HepG2 (cell line): ENCODE measurements around the gene SP4. TPM values are rescaled to one million over a fixed set of nuclear protein-coding genes. Genes with fewer than 3 reads are reported as not detected.

Experiments
- ATAC-seq: fragments of 200-7000 bp; cut with Tn5 transposase; 3 replicates; pipeline ENCODE4 v1.9.1; 2020; ENCODE audit warnings: mild to moderate bottlenecking, moderate library complexity
- BruUV-seq: library from RNA; stranded (reverse); fragments of 400-500 nt; replicated peaks from 2 replicates; lab custom pipeline; 2021; lab: Mats Ljungman, UMichigan
- CTCF ChIA-PET: fragments of 300-600 bp; formaldehyde crosslinking; extraction: SDS; loops from one replicate; lab custom pipeline; 2021; ENCODE audit warnings: low total read pairs, inconsistent platforms, low intra/inter-chr PET ratio; lab: Yijun Ruan, JAX
- POLR2A ChIA-PET: fragments of 350-600 bp; sonication (Branson Sonifier 250); formaldehyde crosslinking; loops from one replicate; lab custom pipeline; 2020; ENCODE audit warnings: antibody characterized with exemption, inconsistent platforms; lab: Yijun Ruan, JAX
- DNase-seq: peaks from one replicate; pipeline ENCODE4 v3.0.0-alpha.2; 2015; ENCODE audit warnings: low spot score
- FAIRE-seq: peaks from 3 replicates; lab custom pipeline; 2011; peaks lifted over from hg19 to GRCh38; lab: Jason Lieb, UNC
- H2AFZ ChIP-seq: one replicate; pipeline ENCODE4 v1.6.1; 2011; ENCODE audit warnings: low read length, inconsistent platforms
- H3K27ac ChIP-seq: fragments of 300-600 bp; 3 replicates; pipeline ENCODE4 v1.8.0; 2011; ENCODE audit warnings: mixed run types, mild to moderate bottlenecking, mixed read lengths, low read length, inconsistent platforms; ENCODE audit not compliant: insufficient read depth; ENCODE audit errors: extremely low read length
- H3K27me3 ChIP-seq, 2 experiments: fragments of 200-600 bp in 1 of 2; 2 replicates in 1 of 2; 3 replicates in 1 of 2; pipeline versions ENCODE4 v1.6.0 to v1.8.0; 2011; ENCODE audit warnings: low read length in 2 of 2, mild to moderate bottlenecking in 2 of 2, moderate library complexity in 2 of 2, inconsistent platforms in 1 of 2; ENCODE audit not compliant: insufficient read depth in 2 of 2, control insufficient read depth in 1 of 2
- H3K36me3 ChIP-seq, 2 experiments: fragments of 200-600 bp in 1 of 2; replicated peaks in 1 of 2; 2 replicates in 1 of 2; 3 replicates in 1 of 2; pipeline versions ENCODE4 v1.5.1 to v1.8.0; 2011; ENCODE audit warnings: low read length in 2 of 2, inconsistent platforms in 1 of 2; ENCODE audit not compliant: insufficient read depth in 2 of 2, control insufficient read depth in 1 of 2
- H3K4me1 ChIP-seq: 2 replicates; pipeline ENCODE4 v1.5.1; 2012; ENCODE audit warnings: low read length, inconsistent platforms; ENCODE audit not compliant: insufficient read depth
- H3K4me2 ChIP-seq: 2 replicates; pipeline ENCODE4 v1.6.0; 2011; ENCODE audit warnings: low read depth, low read length, inconsistent platforms
- H3K4me3 ChIP-seq, 3 experiments: fragments of 200-600 bp in 1 of 3; sonication (generic), shearing (Covaris generic) in 1 of 3; replicated peaks in 1 of 3; 2 replicates each; pipeline ENCODE4 v1.5.1; 2011 to 2016; ENCODE audit warnings: low read length in 3 of 3, inconsistent platforms in 2 of 3, low read depth in 2 of 3, mild to moderate bottlenecking in 2 of 3, control low read depth in 1 of 3, mixed read lengths in 1 of 3; ENCODE audit not compliant: insufficient read depth in 1 of 3
- H3K79me2 ChIP-seq: one replicate; pipeline ENCODE4 v1.6.1; 2011; ENCODE audit warnings: low read length, inconsistent platforms; ENCODE audit not compliant: insufficient read depth
- H3K9ac ChIP-seq: 2 replicates; pipeline ENCODE4 v1.6.0; 2011; ENCODE audit warnings: mild to moderate bottlenecking, low read depth, low read length, inconsistent platforms; ENCODE audit not compliant: insufficient read depth
- H3K9me3 ChIP-seq: 2 replicates; pipeline ENCODE4 v1.5.1; 2012; ENCODE audit warnings: mild to moderate bottlenecking, low read length
- H4K20me1 ChIP-seq: 2 replicates; pipeline ENCODE4 v1.6.0; 2011; ENCODE audit warnings: inconsistent platforms, mild to moderate bottlenecking, low read length, moderate library complexity; ENCODE audit not compliant: insufficient read depth
- CEBPG ChIP-seq: IDR thresholded peaks from 2 replicates; pipeline ENCODE4 v1.6.1; 2016
- HNRNPUL1 ChIP-seq: fragments of 200-400 bp; formaldehyde crosslinking; IDR thresholded peaks from 2 replicates; pipeline ENCODE4 v1.6.1; 2017; ENCODE audit warnings: low read depth, mild to moderate bottlenecking, low read length, moderate library complexity
- KDM5A ChIP-seq: fragments of 200-600 bp; sonication (generic); IDR thresholded peaks from 2 replicates; pipeline ENCODE4 v1.7.0; 2018; ENCODE audit warnings: antibody characterized with exemption, mild to moderate bottlenecking, low read length, borderline replicate concordance
- KLF15 ChIP-seq: sonication (generic); formaldehyde crosslinking; IDR thresholded peaks from 2 replicates; pipeline ENCODE4 v1.8.1; 2023; ENCODE audit warnings: borderline replicate concordance, mild to moderate bottlenecking, inconsistent platforms, missing genetic modification reagents, mixed read lengths
- KLF9 ChIP-seq: IDR thresholded peaks from 2 replicates; pipeline ENCODE4 v1.6.1; 2016; ENCODE audit warnings: low read depth
- MIER3 ChIP-seq: IDR thresholded peaks from 2 replicates; pipeline ENCODE4 v1.6.1; 2016; ENCODE audit warnings: missing compliant biosample characterization, borderline replicate concordance
- RFX3 ChIP-seq: IDR thresholded peaks from 2 replicates; pipeline ENCODE4 v1.6.1; 2016; ENCODE audit warnings: missing biosample characterization, missing genetic modification reagents
- RFX5 ChIP-seq: IDR thresholded peaks from 2 replicates; pipeline ENCODE4 v1.6.1; 2011; ENCODE audit warnings: low read depth, low read length, improper control_type of control experiment
- RORA ChIP-seq: sonication (generic); formaldehyde crosslinking; IDR thresholded peaks from 2 replicates; pipeline ENCODE4 v1.5.0; 2020; ENCODE audit warnings: mild to moderate bottlenecking, missing genetic modification reagents, moderate library complexity
- SYNCRIP ChIP-seq: fragments of 200-400 bp; formaldehyde crosslinking; IDR thresholded peaks from 2 replicates; pipeline ENCODE4 v1.6.1; 2018; ENCODE audit warnings: mild to moderate bottlenecking, low read depth, low read length; ENCODE audit not compliant: insufficient read depth
- ZBTB20 ChIP-seq: sonication (generic); formaldehyde crosslinking; IDR thresholded peaks from 2 replicates; pipeline ENCODE4 v1.8.1; 2023; ENCODE audit warnings: missing genetic modification reagents, low read depth, mild to moderate bottlenecking, borderline replicate concordance
- ZNF557 ChIP-seq: sonication (generic); formaldehyde crosslinking; IDR thresholded peaks from 2 replicates; pipeline ENCODE4 v1.4.0; 2020; ENCODE audit warnings: missing genetic modification reagents
- WGBS: methylation state at CpG from one replicate; pipeline ENCODE4 v1.1.6; 2017; ENCODE audit warnings: low lambda C conversion rate; 5-methylcytosine and 5-hydroxymethylcytosine counted together
- in situ Hi-C: cut with HindIII; loops from 2 replicates; pipeline ENCODE4 v1.10.0; 2017; ENCODE audit warnings: low pct_unique_long_range_greater_than_20kb; ENCODE audit not compliant: extremely low pct_ligation_motif_present
- intact Hi-C: fragments of 100-400 bp; cut with micrococcal nuclease; formaldehyde crosslinking; loops from one replicate; pipeline ENCODE4 v1.10.0; 2022; ENCODE audit not compliant: unreplicated experiment
- polyA plus RNA-seq, 8 experiments: library from polyadenylated mRNA; depleted of rRNA in 3 of 8; stranded (reverse) in 7 of 8; unstranded in 1 of 8; fragments of >200 nt; fragmentation: Illumina TruSeq in 4 of 8; extraction: Trizol in 4 of 8; gene quantifications; 2 replicates each; pipeline versions ENCODE4 v1.2.1 to v1.2.3, GENCODE V29; 2011 to 2016; ENCODE audit warnings: low read depth in 4 of 8, missing spikeins in 1 of 8, mixed read lengths in 1 of 8; ENCODE audit not compliant: insufficient read depth in 1 of 8
- total RNA-seq, 5 experiments: library from RNA; depleted of rRNA; stranded (reverse); fragments of >200 nt; fragmentation: Illumina TruSeq; extraction: Trizol; gene quantifications; 2 replicates each; pipeline ENCODE4 v1.2.3, GENCODE V29; 2016; ENCODE audit warnings: low read depth in 1 of 5
- TF ChIP-seq, protein P1 (sequence below): sonication (generic); formaldehyde crosslinking; conservative IDR thresholded peaks from 2 replicates; pipeline ENCODE4 v1.8.0; 2022; ENCODE audit warnings: mild to moderate bottlenecking, moderate library complexity, missing genetic modification reagents
- TF ChIP-seq, protein P2 (sequence below): sonication (generic); formaldehyde crosslinking; IDR thresholded peaks from 2 replicates; pipeline ENCODE4 v1.9.0; 2021; ENCODE audit warnings: missing genetic modification reagents, mild to moderate bottlenecking, borderline replicate concordance

Gene SP4
- total and polyA plus RNA-seq, 2 of the 13 experiments (the other 11 are each of a cell fraction or from before 2014, with no cell fraction given), result 2.7 to 4.8 TPM

DNA sequence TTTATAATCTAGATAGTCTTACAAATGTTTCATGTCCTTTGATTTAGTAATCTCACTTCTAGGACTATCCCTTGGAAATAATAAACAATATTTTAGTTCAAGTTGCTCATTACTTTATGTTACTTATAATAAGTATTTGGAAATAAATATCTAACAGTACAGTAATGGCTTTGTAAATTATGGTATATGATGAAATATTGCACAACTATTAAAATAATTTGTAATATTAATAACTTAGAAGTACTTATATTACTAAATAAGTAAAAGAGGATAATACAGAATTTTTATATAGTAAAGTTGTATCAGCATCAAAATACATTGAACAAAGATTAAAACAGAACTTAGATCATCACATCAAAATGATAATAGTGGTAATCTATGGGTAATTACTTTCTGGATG lies 41.1 kb downstream of the SP4 start (continued):
- TF ChIP-seq, protein P1, sequence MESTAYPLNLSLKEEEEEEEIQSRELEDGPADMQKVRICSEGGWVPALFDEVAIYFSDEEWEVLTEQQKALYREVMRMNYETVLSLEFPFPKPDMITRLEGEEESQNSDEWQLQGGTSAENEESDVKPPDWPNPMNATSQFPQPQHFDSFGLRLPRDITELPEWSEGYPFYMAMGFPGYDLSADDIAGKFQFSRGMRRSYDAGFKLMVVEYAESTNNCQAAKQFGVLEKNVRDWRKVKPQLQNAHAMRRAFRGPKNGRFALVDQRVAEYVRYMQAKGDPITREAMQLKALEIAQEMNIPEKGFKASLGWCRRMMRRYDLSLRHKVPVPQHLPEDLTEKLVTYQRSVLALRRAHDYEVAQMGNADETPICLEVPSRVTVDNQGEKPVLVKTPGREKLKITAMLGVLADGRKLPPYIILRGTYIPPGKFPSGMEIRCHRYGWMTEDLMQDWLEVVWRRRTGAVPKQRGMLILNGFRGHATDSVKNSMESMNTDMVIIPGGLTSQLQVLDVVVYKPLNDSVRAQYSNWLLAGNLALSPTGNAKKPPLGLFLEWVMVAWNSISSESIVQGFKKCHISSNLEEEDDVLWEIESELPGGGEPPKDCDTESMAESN (CRISPR knock-in tag), result no peak
- no peak for TF ChIP-seq CEBPG
- no peak for TF ChIP-seq ZNF557 (CRISPR knock-in tag)
- no peak for TF ChIP-seq HNRNPUL1
- TF ChIP-seq KLF9 (CRISPR knock-in tag), result no peak

DNA sequence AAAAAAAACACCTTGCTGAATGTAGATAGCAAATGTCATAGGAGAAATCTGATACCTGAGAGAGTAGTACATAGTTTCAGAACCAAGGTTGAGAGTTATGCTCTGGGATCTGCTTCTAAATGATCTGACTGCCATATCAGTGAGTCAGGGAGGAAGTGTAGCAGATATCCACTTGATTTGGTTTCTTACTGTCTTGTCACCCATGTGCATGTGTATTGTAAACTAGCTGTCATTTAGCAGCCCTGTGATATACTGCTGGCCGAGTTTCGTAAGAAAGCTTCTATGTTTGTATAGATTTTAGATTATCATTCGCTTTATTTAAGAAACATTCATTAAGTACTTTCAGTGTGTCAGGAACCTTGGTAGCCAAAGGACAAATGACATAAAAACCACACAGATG lies 42.0 kb downstream of the SP4 start:
- WGBS, result 99% methylated on average over 3 of the region's 3 CpGs
- no peak for FAIRE-seq
- intact Hi-C loops, result no loop called here

More for the DNA sequence above, 42.0 kb downstream of the SP4 start:
- H3K27ac ChIP-seq, result no peak overlapping the region
- no peak for TF ChIP-seq RFX5
- no peak for TF ChIP-seq RFX3 (CRISPR knock-in tag)
- TF ChIP-seq KLF15 (CRISPR knock-in tag), result no peak
- no peak for TF ChIP-seq MIER3 (CRISPR knock-in tag)
- TF ChIP-seq SYNCRIP, result no peak
- TF ChIP-seq RORA (CRISPR knock-in tag), result no peak
- no peak for TF ChIP-seq ZBTB20 (CRISPR knock-in tag)
- TF ChIP-seq, protein P2, sequence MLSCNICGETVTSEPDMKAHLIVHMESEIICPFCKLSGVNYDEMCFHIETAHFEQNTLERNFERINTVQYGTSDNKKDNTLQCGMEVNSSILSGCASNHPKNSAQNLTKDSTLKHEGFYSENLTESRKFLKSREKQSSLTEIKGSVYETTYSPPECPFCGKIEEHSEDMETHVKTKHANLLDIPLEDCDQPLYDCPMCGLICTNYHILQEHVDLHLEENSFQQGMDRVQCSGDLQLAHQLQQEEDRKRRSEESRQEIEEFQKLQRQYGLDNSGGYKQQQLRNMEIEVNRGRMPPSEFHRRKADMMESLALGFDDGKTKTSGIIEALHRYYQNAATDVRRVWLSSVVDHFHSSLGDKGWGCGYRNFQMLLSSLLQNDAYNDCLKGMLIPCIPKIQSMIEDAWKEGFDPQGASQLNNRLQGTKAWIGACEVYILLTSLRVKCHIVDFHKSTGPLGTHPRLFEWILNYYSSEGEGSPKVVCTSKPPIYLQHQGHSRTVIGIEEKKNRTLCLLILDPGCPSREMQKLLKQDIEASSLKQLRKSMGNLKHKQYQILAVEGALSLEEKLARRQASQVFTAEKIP (CRISPR knock-in tag), result no peak
- no peak for TF ChIP-seq KDM5A
- ChIA-PET POLR2A (no interaction called here), CTCF (no interaction called here)
- H3K79me2 ChIP-seq, result no peaks in the 10 kb centered on the region
- no peaks in the 10 kb centered on the region for H3K27me3 ChIP-seq
- no peak overlapping the region for H3K4me3 ChIP-seq
- no peaks in the 10 kb centered on the region for H3K4me1 ChIP-seq
- ATAC-seq (no peak), DNase-seq (no peak)
- H3K9ac ChIP-seq, result no peak overlapping the region
- H3K4me2 ChIP-seq, result no peak overlapping the region
- in situ Hi-C loops, result no loop called here
- H3K36me3 ChIP-seq, result no peaks in the 10 kb centered on the region
- H4K20me1 ChIP-seq, result no peaks in the 10 kb centered on the region
- H2AFZ ChIP-seq, result no peak overlapping the region
- BruUV-seq, result no TSS peak
- no peaks in the 10 kb centered on the region for H3K9me3 ChIP-seq
